GM18951 (cell line): ENCODE measurements around the gene SLC4A4.

Source experiments
- POLR2A ChIP-seq: IDR thresholded peaks from 4 replicates; pipeline ENCODE4 v1.6.1; 2011; ENCODE audit warnings: mild to moderate bottlenecking; ENCODE audit not compliant: insufficient read length, insufficient read depth; ENCODE audit errors: extremely low read depth
- in situ Hi-C: fragments of 300-500 bp; cut with MboI; formaldehyde crosslinking; loops from one replicate; pipeline ENCODE4 v1.12.0; 2022; ENCODE audit warnings: low sequenced_read_pairs, mixed read lengths, inconsistent platforms; ENCODE audit not compliant: unreplicated experiment

Gene SLC4A4

GRCh38 chr4:71476240-71476639 is 137.4 kb downstream of the SLC4A4 start:
- TF ChIP-seq POLR2A, result no peak
- in situ Hi-C loops, result no loop called here

GRCh38 chr4:71486550-71487343 is 147.9 kb downstream of the SLC4A4 start:
- in situ Hi-C loops, result no loop called here

GRCh38 chr4:71487344-71487920 is 148.6 kb downstream of the SLC4A4 start:
- TF ChIP-seq POLR2A, result no peak
- in situ Hi-C loops, result no loop called here

More at GRCh38 chr4:71486550-71487343, 147.9 kb downstream of the SLC4A4 start:
- no peak for TF ChIP-seq POLR2A

GRCh38 chr4:71494539-71494938 is 155.7 kb downstream of the SLC4A4 start:
- in situ Hi-C loops, result no loop called here
- TF ChIP-seq POLR2A, result no peak

GRCh38 chr4:71495454-71495853 is 156.6 kb downstream of the SLC4A4 start:
- no peak for TF ChIP-seq POLR2A
- in situ Hi-C loops, result no loop called here

GRCh38 chr4:71497078-71497477 is 158.3 kb downstream of the SLC4A4 start:
- in situ Hi-C loops, result no loop called here
- TF ChIP-seq POLR2A, result no peak

- TF ChIP-seq POLR2A, result no peak
- in situ Hi-C loops, result no loop called here
These were observed 159.2 kb downstream of the SLC4A4 start for GRCh38 chr4:71498002-71498401.

- no peak for TF ChIP-seq POLR2A
These were observed 159.8 kb downstream of the SLC4A4 start for GRCh38 chr4:71498625-71499024.

GRCh38 chr4:71501992-71502391 is 163.2 kb downstream of the SLC4A4 start:
- TF ChIP-seq POLR2A, result no peak

More at GRCh38 chr4:71498625-71499024, 159.8 kb downstream of the SLC4A4 start:
- in situ Hi-C loops, result no loop called here

GRCh38 chr4:71518283-71518989 is 179.6 kb downstream of the SLC4A4 start:
- in situ Hi-C loops, result no loop called here
- TF ChIP-seq POLR2A, result no peak

More at GRCh38 chr4:71501992-71502391, 163.2 kb downstream of the SLC4A4 start:
- in situ Hi-C loops, result no loop called here

- in situ Hi-C loops, result no loop called here
- no peak for TF ChIP-seq POLR2A
These were observed 181.5 kb downstream of the SLC4A4 start for GRCh38 chr4:71520308-71520707.

GRCh38 chr4:71520850-71521249 is 182.0 kb downstream of the SLC4A4 start:
- in situ Hi-C loops, result no loop called here
- no peak for TF ChIP-seq POLR2A

GRCh38 chr4:71524756-71525155 is 185.9 kb downstream of the SLC4A4 start:
- in situ Hi-C loops, result no loop called here
- no peak for TF ChIP-seq POLR2A

- in situ Hi-C loops, result no loop called here
- no peak for TF ChIP-seq POLR2A
These were observed 188.0 kb downstream of the SLC4A4 start for GRCh38 chr4:71526637-71527406.
